ENCODE measurements around the gene LIME1. TPM values are rescaled to one million over a fixed set of nuclear protein-coding genes. Genes with fewer than 3 reads are reported as not detected.

The LIME1 gene
- total and polyA plus RNA-seq, 4 donors: 21.2 to 69.0 (median 51.6) TPM

DNA sequence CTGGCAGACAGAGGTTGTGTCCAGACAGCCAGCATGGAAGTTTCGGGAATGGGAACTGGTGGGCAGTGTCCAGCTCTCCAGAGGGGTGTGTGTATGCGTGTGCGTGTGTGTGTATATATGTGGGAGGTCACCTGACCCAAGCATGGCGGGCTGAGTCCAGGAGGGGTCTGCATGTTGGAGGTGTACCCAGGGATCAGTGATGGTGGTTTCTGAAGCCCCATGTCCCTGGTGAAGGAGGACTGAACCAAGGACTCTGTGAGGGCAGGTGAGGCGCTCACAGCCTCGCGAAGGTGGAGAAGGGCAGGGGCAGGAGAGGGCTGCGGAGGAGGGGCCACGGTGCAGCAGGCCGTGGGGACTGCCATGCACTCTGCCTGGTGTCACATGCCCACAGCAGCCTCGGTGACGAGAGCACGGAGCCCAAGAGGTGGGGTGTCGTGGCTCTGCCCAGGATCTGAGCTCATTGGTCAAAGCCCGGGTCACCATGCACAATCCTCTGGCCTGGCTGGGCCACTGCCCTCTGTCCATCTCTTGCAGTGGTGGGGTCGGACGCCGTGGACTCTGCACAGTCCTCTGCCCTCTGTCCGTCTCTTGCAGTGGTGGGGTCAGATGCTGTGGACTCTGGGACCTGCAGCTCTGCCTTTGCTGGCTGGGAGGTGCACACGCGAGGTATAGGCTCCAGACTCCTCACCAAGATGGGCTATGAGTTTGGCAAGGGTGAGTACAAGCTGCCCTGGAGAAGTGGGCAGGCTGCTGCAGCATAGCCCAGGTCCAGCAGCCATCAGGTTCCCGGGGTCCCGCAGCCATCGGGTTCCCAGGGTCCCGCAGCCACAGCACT is 2.1 kb upstream of the LIME1 start (continued):
- TF ChIP-seq, protein P1, sequence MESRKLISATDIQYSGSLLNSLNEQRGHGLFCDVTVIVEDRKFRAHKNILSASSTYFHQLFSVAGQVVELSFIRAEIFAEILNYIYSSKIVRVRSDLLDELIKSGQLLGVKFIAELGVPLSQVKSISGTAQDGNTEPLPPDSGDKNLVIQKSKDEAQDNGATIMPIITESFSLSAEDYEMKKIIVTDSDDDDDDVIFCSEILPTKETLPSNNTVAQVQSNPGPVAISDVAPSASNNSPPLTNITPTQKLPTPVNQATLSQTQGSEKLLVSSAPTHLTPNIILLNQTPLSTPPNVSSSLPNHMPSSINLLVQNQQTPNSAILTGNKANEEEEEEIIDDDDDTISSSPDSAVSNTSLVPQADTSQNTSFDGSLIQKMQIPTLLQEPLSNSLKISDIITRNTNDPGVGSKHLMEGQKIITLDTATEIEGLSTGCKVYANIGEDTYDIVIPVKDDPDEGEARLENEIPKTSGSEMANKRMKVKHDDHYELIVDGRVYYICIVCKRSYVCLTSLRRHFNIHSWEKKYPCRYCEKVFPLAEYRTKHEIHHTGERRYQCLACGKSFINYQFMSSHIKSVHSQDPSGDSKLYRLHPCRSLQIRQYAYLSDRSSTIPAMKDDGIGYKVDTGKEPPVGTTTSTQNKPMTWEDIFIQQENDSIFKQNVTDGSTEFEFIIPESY (IDR thresholded peaks at IDR 0.05): no peak
- TF ChIP-seq EGR1 (IDR thresholded peaks at IDR 0.05; ENCODE audit: low read depth in 2 of 2): peak in 1 of 2 donors; percentile 58
- TF ChIP-seq, protein P2, sequence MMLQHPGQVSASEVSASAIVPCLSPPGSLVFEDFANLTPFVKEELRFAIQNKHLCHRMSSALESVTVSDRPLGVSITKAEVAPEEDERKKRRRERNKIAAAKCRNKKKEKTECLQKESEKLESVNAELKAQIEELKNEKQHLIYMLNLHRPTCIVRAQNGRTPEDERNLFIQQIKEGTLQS (IDR thresholded peaks at IDR 0.05): peak; percentile 63
- no peak for TF ChIP-seq FOXA2 (IDR thresholded peaks at IDR 0.05)
- TF ChIP-seq YY1 (IDR thresholded peaks at IDR 0.05): peak; percentile 71
- TF ChIP-seq HNF4A (conservative IDR thresholded peaks at IDR 0.05): peak; percentile 100

DNA sequence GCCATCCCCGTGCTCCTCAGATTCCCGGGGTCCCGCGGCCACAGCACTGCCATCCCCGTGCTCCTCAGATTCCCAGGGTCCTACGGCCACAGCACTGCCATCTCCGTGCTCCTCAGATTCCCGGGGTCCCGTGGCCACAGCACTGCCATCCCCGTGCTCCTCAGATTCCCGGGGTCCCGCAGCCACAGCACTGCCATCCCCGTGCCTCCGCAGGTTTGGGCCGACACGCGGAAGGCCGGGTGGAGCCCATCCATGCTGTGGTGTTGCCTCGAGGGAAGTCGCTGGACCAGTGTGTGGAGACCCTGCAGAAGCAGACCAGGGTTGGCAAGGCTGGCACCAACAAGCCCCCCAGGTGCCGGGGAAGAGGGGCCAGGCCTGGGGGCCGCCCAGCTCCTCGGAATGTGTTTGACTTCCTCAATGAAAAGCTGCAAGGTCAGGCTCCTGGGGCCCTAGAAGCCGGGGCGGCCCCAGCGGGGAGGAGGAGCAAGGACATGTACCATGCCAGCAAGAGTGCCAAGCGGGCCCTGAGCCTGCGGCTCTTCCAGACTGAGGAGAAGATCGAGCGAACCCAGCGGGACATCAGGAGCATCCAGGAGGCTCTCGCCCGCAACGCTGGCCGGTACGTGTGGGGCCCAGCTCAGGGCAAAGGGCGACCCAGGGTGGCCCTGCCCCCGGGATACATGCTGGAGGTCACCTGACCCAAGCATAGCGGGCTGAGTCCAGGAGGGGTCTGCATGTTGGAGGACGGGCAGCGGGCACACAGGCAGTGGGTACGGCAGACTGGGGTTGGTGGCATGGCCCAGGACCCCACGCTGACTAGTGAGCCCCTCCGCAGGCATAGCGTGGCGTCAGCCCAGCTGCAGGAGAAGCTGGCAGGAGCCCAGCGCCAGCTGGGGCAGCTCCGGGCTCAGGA is 1.3 kb upstream of the LIME1 start:
- Histone ChIP-seq H3K27ac (ENCODE audit: low read depth in 1 of 2, low read length in 2 of 2) (peak overlapping the region; percentile 35 to 43), H3K9ac (ENCODE audit: low read depth in 1 of 2, low read length in 2 of 2) (no peak overlapping the region), H3K27me3 (ENCODE audit: control insufficient read depth in 4 of 4, insufficient read depth in 4 of 4, low read length in 3 of 4) (no peaks in the 10 kb centered on the region), H3K9me3 (ENCODE audit: control insufficient read depth in 4 of 4, low read length in 3 of 4) (no peaks in the 10 kb centered on the region), H3K4me1 (ENCODE audit: control insufficient read depth in 4 of 4, insufficient read depth in 4 of 4, low read length in 3 of 4) (peaks cover 6 to 63% (median 41%) of the 10 kb centered on the region in 4 donors), H3K36me3 (ENCODE audit: control insufficient read depth in 4 of 4, insufficient read depth in 3 of 4, low read depth in 1 of 4, low read length in 3 of 4) (no peaks in the 10 kb centered on the region), H3K4me3 (ENCODE audit: low read depth in 1 of 3, low read length in 3 of 3) (peak overlapping the region; percentile 50 to 86 (median 54))
- TF ChIP-seq NR2F2 (IDR thresholded peaks at IDR 0.05) (peak; percentile 54), HNF4A (conservative IDR thresholded peaks at IDR 0.05) (peak; percentile 87 to 90), YY1 (IDR thresholded peaks at IDR 0.05) (peak; percentile 44), HNF4G (IDR thresholded peaks at IDR 0.05) (peak; percentile 17), FOXA1 (IDR thresholded peaks at IDR 0.05) (no peak), SP1 (IDR thresholded peaks at IDR 0.05) (peak; percentile 49), RXRA (IDR thresholded peaks at IDR 0.05) (peak; percentile 79 to 83)
- TF ChIP-seq, protein P3, sequence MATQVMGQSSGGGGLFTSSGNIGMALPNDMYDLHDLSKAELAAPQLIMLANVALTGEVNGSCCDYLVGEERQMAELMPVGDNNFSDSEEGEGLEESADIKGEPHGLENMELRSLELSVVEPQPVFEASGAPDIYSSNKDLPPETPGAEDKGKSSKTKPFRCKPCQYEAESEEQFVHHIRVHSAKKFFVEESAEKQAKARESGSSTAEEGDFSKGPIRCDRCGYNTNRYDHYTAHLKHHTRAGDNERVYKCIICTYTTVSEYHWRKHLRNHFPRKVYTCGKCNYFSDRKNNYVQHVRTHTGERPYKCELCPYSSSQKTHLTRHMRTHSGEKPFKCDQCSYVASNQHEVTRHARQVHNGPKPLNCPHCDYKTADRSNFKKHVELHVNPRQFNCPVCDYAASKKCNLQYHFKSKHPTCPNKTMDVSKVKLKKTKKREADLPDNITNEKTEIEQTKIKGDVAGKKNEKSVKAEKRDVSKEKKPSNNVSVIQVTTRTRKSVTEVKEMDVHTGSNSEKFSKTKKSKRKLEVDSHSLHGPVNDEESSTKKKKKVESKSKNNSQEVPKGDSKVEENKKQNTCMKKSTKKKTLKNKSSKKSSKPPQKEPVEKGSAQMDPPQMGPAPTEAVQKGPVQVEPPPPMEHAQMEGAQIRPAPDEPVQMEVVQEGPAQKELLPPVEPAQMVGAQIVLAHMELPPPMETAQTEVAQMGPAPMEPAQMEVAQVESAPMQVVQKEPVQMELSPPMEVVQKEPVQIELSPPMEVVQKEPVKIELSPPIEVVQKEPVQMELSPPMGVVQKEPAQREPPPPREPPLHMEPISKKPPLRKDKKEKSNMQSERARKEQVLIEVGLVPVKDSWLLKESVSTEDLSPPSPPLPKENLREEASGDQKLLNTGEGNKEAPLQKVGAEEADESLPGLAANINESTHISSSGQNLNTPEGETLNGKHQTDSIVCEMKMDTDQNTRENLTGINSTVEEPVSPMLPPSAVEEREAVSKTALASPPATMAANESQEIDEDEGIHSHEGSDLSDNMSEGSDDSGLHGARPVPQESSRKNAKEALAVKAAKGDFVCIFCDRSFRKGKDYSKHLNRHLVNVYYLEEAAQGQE (IDR thresholded peaks at IDR 0.05): no peak
- TF ChIP-seq, protein P2 (IDR thresholded peaks at IDR 0.05): no peak
- TF ChIP-seq, protein P1 (IDR thresholded peaks at IDR 0.05): no peak
- TF ChIP-seq, protein P4, sequence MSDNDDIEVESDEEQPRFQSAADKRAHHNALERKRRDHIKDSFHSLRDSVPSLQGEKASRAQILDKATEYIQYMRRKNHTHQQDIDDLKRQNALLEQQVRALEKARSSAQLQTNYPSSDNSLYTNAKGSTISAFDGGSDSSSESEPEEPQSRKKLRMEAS (IDR thresholded peaks at IDR 0.05): peak; percentile 48
- TF ChIP-seq, protein P5, sequence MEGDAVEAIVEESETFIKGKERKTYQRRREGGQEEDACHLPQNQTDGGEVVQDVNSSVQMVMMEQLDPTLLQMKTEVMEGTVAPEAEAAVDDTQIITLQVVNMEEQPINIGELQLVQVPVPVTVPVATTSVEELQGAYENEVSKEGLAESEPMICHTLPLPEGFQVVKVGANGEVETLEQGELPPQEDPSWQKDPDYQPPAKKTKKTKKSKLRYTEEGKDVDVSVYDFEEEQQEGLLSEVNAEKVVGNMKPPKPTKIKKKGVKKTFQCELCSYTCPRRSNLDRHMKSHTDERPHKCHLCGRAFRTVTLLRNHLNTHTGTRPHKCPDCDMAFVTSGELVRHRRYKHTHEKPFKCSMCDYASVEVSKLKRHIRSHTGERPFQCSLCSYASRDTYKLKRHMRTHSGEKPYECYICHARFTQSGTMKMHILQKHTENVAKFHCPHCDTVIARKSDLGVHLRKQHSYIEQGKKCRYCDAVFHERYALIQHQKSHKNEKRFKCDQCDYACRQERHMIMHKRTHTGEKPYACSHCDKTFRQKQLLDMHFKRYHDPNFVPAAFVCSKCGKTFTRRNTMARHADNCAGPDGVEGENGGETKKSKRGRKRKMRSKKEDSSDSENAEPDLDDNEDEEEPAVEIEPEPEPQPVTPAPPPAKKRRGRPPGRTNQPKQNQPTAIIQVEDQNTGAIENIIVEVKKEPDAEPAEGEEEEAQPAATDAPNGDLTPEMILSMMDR (IDR thresholded peaks at IDR 0.05; ENCODE audit: low read depth, low read length, missing input control): no peak
- WGBS: 41% methylated on average over 48 of the region's 48 CpGs
- DNase-seq (ENCODE audit: low spot score): peak; percentile 51

All from liver (tissue), 9 donors.